GM12878 (cell line): ENCODE results near the gene ENG. TPM values are rescaled to one million over a fixed set of nuclear protein-coding genes. Genes with fewer than 3 reads are reported as not detected.

Experiments used
- CBFB ChIP-seq: IDR thresholded peaks from 2 replicates; pipeline ENCODE4 v1.6.1; 2016; ENCODE audit warnings: antibody characterized with exemption, low read depth
- CHD2 ChIP-seq: IDR thresholded peaks from 2 replicates; pipeline ENCODE4 v1.6.1; 2011; ENCODE audit warnings: low read depth, low read length, improper control_type of control experiment, borderline replicate concordance
- E2F4 ChIP-seq: IDR thresholded peaks from 2 replicates; pipeline ENCODE4 v1.6.1; 2012; ENCODE audit warnings: low read depth, low read length, improper control_type of control experiment
- ELK1 ChIP-seq: IDR thresholded peaks from 2 replicates; pipeline ENCODE4 v1.6.1; 2012; ENCODE audit warnings: low read depth, low read length, improper control_type of control experiment
- HDGF ChIP-seq: fragments of 450-650 bp; IDR thresholded peaks from 2 replicates; pipeline ENCODE4 v1.6.1; 2016; ENCODE audit warnings: antibody characterized with exemption
- NBN ChIP-seq: fragments of 450-650 bp; IDR thresholded peaks from 2 replicates; pipeline ENCODE4 v1.6.1; 2016
- NFIC ChIP-seq: IDR thresholded peaks from 2 replicates; pipeline ENCODE4 v1.6.1; 2012; ENCODE audit warnings: low read depth, mild to moderate bottlenecking, inconsistent platforms, low read length, moderate library complexity
- PAX8 ChIP-seq: fragments of 450-650 bp; IDR thresholded peaks from 2 replicates; pipeline ENCODE4 v1.6.1; 2017; ENCODE audit warnings: mild to moderate bottlenecking, moderate library complexity
- RAD21 ChIP-seq: IDR thresholded peaks from 2 replicates; pipeline ENCODE4 v1.6.1; 2011; ENCODE audit warnings: mild to moderate bottlenecking, low read depth, low read length, moderate library complexity; ENCODE audit not compliant: insufficient read depth
- RB1 ChIP-seq: fragments of 450-650 bp; formaldehyde crosslinking; IDR thresholded peaks from 2 replicates; pipeline ENCODE4 v1.6.1; 2017; ENCODE audit warnings: mild to moderate bottlenecking, borderline replicate concordance
- RELB ChIP-seq: fragments of 450-650 bp; IDR thresholded peaks from 2 replicates; pipeline ENCODE4 v1.6.1; 2017; ENCODE audit warnings: low read depth, mild to moderate bottlenecking, moderate library complexity
- SIN3A ChIP-seq: IDR thresholded peaks from 2 replicates; pipeline ENCODE4 v1.6.1; 2012; ENCODE audit warnings: low read depth, low read length, improper control_type of control experiment
- SPI1 ChIP-seq: IDR thresholded peaks from 2 replicates; pipeline ENCODE4 v1.6.1; 2011; ENCODE audit warnings: low read depth, mild to moderate bottlenecking, low read length, moderate library complexity, borderline replicate concordance; ENCODE audit not compliant: insufficient read depth
- TAF1 ChIP-seq: IDR thresholded peaks from 2 replicates; pipeline ENCODE4 v1.6.1; 2011; ENCODE audit warnings: mild to moderate bottlenecking, low read depth, low read length, borderline replicate concordance
- TARDBP ChIP-seq: IDR thresholded peaks from 2 replicates; pipeline ENCODE4 v1.6.1; 2016; ENCODE audit warnings: borderline replicate concordance
- TCF12 ChIP-seq: IDR thresholded peaks from 2 replicates; pipeline ENCODE4 v1.6.1; 2011; ENCODE audit warnings: low read depth, mild to moderate bottlenecking, low read length
- polyA plus RNA-seq, 11 experiments: library from polyadenylated mRNA; depleted of rRNA in 4 of 11; unstranded in 6 of 11; stranded (reverse) in 5 of 11; fragments of >200 nt; fragmentation: Nextera tagmentation in 4 of 11; fragmentation: Illumina TruSeq in 1 of 11; extraction: Ambion mirVana in 4 of 11; extraction: Trizol in 1 of 11; gene quantifications; 1 replicate in 1 of 11; 2 replicates in 10 of 11; pipeline versions ENCODE4 v1.2.1 to v1.2.3, GENCODE V29; 2011 to 2016; ENCODE audit warnings: inconsistent platforms in 2 of 11, missing spikeins in 2 of 11, low read depth in 1 of 11
- total RNA-seq, 4 experiments: library from RNA; depleted of rRNA in 3 of 4; stranded (reverse); fragments of >200 nt in 3 of 4; fragmentation: Illumina TruSeq in 1 of 4; extraction: Trizol in 1 of 4; gene quantifications; 2 replicates each; pipeline versions ENCODE4 v1.2.1 to v1.2.3, GENCODE V29; 2013 to 2021
- TF ChIP-seq, protein P1 (sequence below): fragments of 450-650 bp; formaldehyde crosslinking; IDR thresholded peaks from 2 replicates; pipeline ENCODE4 v1.5.0; 2022; ENCODE audit warnings: mild to moderate bottlenecking, missing genetic modification characterization
- TF ChIP-seq, protein P2 (sequence below): IDR thresholded peaks from 2 replicates; pipeline ENCODE4 v1.6.1; 2012; ENCODE audit warnings: low read length, inconsistent platforms
- TF ChIP-seq, protein P3 (sequence below): fragments of 450-650 bp; IDR thresholded peaks from 2 replicates; pipeline ENCODE4 v1.6.1; 2016; ENCODE audit warnings: mild to moderate bottlenecking

ENG gene
- total and polyA plus RNA-seq, 10 of the 15 experiments (the other 5 are each of a cell fraction or from before 2014, with no cell fraction given) = 0.14 to 10.1 (median 2.0) TPM

- TF ChIP-seq RELB (0 out of 2 replicates have a peak, but pooled peaks have one; percentile 37), ELK1 (0 out of 2 replicates have a peak, but pooled peaks have one; percentile 76), E2F4 (peak; percentile 24; the same call in 1 of the 2 replicates), PAX8 (no peak), CBFB (peak; percentile 63; the same call in 1 of the 2 replicates), TAF1 (peak; percentile 57; the same call in 1 of the 2 replicates), CHD2 (peak; percentile 80), HDGF (0 out of 2 replicates have a peak, but pooled peaks have one; percentile 41), SIN3A (0 out of 2 replicates have a peak, but pooled peaks have one; percentile 60), TARDBP (peak; percentile 64; the same call in 1 of the 2 replicates), NFIC (no peak), RB1 (peak; percentile 68; the same call in 1 of the 2 replicates), RAD21 (peak; percentile 42; the same call in 1 of the 2 replicates), NBN (0 out of 2 replicates have a peak, but pooled peaks have one; percentile 78), SPI1 (peak; percentile 11; the same call in 1 of the 2 replicates), TCF12 (peak; percentile 27; the same call in 1 of the 2 replicates)
- TF ChIP-seq, protein P1, sequence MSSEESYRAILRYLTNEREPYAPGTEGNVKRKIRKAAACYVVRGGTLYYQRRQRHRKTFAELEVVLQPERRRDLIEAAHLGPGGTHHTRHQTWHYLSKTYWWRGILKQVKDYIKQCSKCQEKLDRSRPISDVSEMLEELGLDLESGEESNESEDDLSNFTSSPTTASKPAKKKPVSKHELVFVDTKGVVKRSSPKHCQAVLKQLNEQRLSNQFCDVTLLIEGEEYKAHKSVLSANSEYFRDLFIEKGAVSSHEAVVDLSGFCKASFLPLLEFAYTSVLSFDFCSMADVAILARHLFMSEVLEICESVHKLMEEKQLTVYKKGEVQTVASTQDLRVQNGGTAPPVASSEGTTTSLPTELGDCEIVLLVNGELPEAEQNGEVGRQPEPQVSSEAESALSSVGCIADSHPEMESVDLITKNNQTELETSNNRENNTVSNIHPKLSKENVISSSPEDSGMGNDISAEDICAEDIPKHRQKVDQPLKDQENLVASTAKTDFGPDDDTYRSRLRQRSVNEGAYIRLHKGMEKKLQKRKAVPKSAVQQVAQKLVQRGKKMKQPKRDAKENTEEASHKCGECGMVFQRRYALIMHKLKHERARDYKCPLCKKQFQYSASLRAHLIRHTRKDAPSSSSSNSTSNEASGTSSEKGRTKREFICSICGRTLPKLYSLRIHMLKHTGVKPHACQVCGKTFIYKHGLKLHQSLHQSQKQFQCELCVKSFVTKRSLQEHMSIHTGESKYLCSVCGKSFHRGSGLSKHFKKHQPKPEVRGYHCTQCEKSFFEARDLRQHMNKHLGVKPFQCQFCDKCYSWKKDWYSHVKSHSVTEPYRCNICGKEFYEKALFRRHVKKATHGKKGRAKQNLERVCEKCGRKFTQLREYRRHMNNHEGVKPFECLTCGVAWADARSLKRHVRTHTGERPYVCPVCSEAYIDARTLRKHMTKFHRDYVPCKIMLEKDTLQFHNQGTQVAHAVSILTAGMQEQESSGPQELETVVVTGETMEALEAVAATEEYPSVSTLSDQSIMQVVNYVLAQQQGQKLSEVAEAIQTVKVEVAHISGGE = peak; percentile 29; the same call in 1 of the 2 replicates
- TF ChIP-seq, protein P2, sequence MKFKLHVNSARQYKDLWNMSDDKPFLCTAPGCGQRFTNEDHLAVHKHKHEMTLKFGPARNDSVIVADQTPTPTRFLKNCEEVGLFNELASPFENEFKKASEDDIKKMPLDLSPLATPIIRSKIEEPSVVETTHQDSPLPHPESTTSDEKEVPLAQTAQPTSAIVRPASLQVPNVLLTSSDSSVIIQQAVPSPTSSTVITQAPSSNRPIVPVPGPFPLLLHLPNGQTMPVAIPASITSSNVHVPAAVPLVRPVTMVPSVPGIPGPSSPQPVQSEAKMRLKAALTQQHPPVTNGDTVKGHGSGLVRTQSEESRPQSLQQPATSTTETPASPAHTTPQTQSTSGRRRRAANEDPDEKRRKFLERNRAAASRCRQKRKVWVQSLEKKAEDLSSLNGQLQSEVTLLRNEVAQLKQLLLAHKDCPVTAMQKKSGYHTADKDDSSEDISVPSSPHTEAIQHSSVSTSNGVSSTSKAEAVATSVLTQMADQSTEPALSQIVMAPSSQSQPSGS = no peak
- TF ChIP-seq, protein P3, sequence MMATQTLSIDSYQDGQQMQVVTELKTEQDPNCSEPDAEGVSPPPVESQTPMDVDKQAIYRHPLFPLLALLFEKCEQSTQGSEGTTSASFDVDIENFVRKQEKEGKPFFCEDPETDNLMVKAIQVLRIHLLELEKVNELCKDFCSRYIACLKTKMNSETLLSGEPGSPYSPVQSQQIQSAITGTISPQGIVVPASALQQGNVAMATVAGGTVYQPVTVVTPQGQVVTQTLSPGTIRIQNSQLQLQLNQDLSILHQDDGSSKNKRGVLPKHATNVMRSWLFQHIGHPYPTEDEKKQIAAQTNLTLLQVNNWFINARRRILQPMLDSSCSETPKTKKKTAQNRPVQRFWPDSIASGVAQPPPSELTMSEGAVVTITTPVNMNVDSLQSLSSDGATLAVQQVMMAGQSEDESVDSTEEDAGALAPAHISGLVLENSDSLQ = 0 out of 2 replicates have a peak, but pooled peaks have one; percentile 26
Measured at GRCh38 chr9:127785933-127786772, 68.3 kb downstream of the ENG start, which contains the start of gene CDK9 (continued).
